Measurements from ENCODE around the gene NAPA. TPM values are rescaled to one million over a fixed set of nuclear protein-coding genes. Genes with fewer than 3 reads are reported as not detected.

The NAPA gene
- total and polyA plus RNA-seq, 10 of the 15 experiments (the other 5 are each of a cell fraction or from before 2014, with no cell fraction given), result 8.2 to 193 (median 102) TPM

DNA sequence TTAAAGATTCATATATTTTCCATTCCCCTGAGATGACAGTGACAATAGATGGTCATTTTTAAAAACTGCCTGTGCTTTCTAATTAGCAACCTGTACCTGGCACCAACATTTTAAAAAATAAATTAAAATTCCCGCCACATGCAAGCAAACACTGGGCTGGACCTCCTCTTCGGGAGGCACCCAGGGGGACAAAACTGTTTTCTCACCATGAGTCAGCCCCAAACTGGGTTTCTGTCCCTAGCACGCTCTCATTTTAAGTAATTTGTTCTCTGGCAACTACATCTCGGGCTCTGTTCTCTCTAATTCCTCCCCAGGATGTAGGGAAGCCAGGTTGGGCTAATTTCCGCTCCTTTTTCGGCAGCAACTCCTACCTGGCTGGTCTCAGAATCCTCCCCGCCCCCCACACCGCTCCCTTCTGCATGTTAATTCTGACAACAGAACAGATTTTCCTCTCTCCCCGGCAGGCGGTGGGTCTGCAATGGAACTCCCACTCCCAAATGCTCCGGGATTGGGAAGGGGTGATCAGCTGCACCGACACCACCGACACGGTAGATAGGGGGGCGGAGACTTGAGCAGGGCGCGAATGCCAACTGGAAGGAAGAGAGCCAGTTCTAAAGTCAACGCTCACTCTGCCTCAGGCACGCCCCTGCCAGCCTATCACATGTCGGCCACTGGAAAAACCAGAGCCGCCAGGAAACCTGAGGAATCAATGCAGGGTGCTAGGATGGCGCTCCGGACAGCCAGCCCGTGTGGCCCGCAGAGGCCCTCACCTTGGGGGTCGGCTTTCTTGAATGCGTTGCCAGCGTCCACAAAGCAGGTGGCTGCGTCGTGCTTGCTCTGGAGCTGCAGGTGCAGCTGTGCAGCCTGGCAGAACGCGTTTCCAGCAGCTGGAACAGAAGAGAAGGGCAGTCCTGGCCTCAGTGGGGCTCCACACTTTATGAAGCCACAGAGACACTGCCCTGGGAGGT, 14.7 kb downstream of the NAPA start:
- ChIA-PET SMC1A (ENCODE audit: uncharacterized antibody, unreplicated experiment) (no interaction called here), RAD21 (ENCODE audit: unreplicated experiment) (interaction anchor here (1.4 kb wide), 1 partner anchor 62 kb away, joined by 4 read pairs; no protein-coding TSS in a partner anchor), POLR2A (interaction anchor here (1.2 kb wide), 1 partner anchor 13 kb away, joined by 3 read pairs; no protein-coding TSS in a partner anchor), CTCF (no interaction called here)
- ATAC-seq, result no peak
- H3K4me3 ChIP-seq, result no peak overlapping the region
- H2AFZ ChIP-seq (ENCODE audit: control insufficient read depth, low read depth, low read length), result no peak overlapping the region
- no peaks in the 10 kb centered on the region; the same call in 1 of the 2 replicates for H3K79me2 ChIP-seq (ENCODE audit: control insufficient read depth, insufficient read depth, low read length)
- H3K4me1 ChIP-seq (ENCODE audit: control insufficient read depth, insufficient read depth, low read length), result no peaks in the 10 kb centered on the region
- peaks cover 29 to 30% of the 10 kb centered on the region in 2 experiments for H3K36me3 ChIP-seq (ENCODE audit: control insufficient read depth in 2 of 2, insufficient read depth in 2 of 2, low read length in 1 of 2)
- no peak for FAIRE-seq
- no peak for DNase-seq (ENCODE audit: low read depth, low spot score)
- no peaks in the 10 kb centered on the region for H3K27me3 ChIP-seq (replicated peaks in 1 of 2; ENCODE audit: control insufficient read depth in 2 of 2, insufficient read depth in 2 of 2, low read length in 1 of 2)
- no peak overlapping the region for H3K4me2 ChIP-seq (ENCODE audit: control insufficient read depth, insufficient read depth)
- TSS peak; percentile 26 for BruUV-seq (replicated peaks)
- no peak overlapping the region for H3K27ac ChIP-seq (ENCODE audit: control insufficient read depth, insufficient read depth)
- intact Hi-C loops (cut with micrococcal nuclease; ENCODE audit: unreplicated experiment) (no loop called here), in situ Hi-C loops (cut with MboI) (no loop called here)
- TF ChIP-seq POLR2A (IDR thresholded peaks at IDR 0.05; ENCODE audit: low read depth, low read length) (peak; percentile 57; the same call in 1 of the 2 replicates), BHLHE40 (IDR thresholded peaks at IDR 0.05; ENCODE audit: borderline replicate concordance in 1 of 2, low read depth in 2 of 2, low read length in 1 of 2) (no peak)
- H3K9me3 ChIP-seq (replicated peaks; ENCODE audit: control insufficient read depth, insufficient read depth, low read length), result no peaks in the 10 kb centered on the region
- H4K20me1 ChIP-seq (ENCODE audit: control insufficient read depth, insufficient read depth), result no peaks in the 10 kb centered on the region; the same call in 1 of the 2 replicates
- H3K9ac ChIP-seq (ENCODE audit: control insufficient read depth, insufficient read depth, low read length), result no peak overlapping the region
- 91% methylated on average over 32 of the region's 32 CpGs for WGBS (ENCODE audit: insufficient coverage, insufficient replicate concordance, low lambda C conversion rate, missing lambda C conversion rate)

DNA sequence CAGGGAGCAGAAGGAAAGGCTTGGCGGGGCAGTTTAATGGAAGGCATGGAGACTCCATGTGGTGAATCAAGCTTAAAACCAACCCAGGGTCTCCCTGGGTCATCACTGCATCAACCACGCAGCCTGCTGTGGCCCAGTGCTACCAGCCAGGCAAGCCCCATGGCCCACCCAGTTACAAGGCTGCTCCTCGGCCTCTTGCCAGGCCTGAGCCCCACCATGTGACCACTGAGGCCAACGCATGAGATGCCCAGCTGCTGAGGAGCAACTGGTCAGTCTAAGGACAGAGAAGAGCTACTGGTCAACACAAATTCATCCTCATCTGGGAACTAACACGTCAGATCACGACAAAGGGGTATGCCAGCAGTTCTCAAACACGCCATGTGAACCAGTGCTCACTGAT, 15.5 kb downstream of the NAPA start:
- in situ Hi-C loops (cut with MboI) (no loop called here), intact Hi-C loops (cut with micrococcal nuclease; ENCODE audit: unreplicated experiment) (no loop called here)
- no peak overlapping the region for H3K4me3 ChIP-seq
- H3K79me2 ChIP-seq (ENCODE audit: control insufficient read depth, insufficient read depth, low read length), result no peaks in the 10 kb centered on the region; the same call in 1 of the 2 replicates
- no peaks in the 10 kb centered on the region for H3K27me3 ChIP-seq (replicated peaks in 1 of 2; ENCODE audit: control insufficient read depth in 2 of 2, insufficient read depth in 2 of 2, low read length in 1 of 2)
- 97% methylated on average over 7 of the region's 7 CpGs for WGBS (ENCODE audit: insufficient coverage, insufficient replicate concordance, low lambda C conversion rate, missing lambda C conversion rate)
- no peak overlapping the region for H3K9ac ChIP-seq (ENCODE audit: control insufficient read depth, insufficient read depth, low read length)
- no peaks in the 10 kb centered on the region for H3K9me3 ChIP-seq (replicated peaks; ENCODE audit: control insufficient read depth, insufficient read depth, low read length)
- no peaks in the 10 kb centered on the region for H3K4me1 ChIP-seq (ENCODE audit: control insufficient read depth, insufficient read depth, low read length)
- H4K20me1 ChIP-seq (ENCODE audit: control insufficient read depth, insufficient read depth), result no peaks in the 10 kb centered on the region; the same call in 1 of the 2 replicates
- FAIRE-seq, result no peak
- ATAC-seq, result no peak
- no TSS peak for BruUV-seq (replicated peaks)
- no peak overlapping the region for H2AFZ ChIP-seq (ENCODE audit: control insufficient read depth, low read depth, low read length)
- TF ChIP-seq MYC (IDR thresholded peaks at IDR 0.05; ENCODE audit: insufficient read depth, insufficient read length, insufficient replicate concordance, low read length, severe bottlenecking) (no peak), POLR2AphosphoS5 (IDR thresholded peaks at IDR 0.05; ENCODE audit: low read length) (0 out of 2 replicates have a peak, but pooled peaks have one; percentile 46), MTA2 (IDR thresholded peaks at IDR 0.05; ENCODE audit: low read depth) (no peak), TAF1 (IDR thresholded peaks at IDR 0.05; ENCODE audit: borderline replicate concordance, low read depth, low read length) (no peak)
- no peak for DNase-seq (ENCODE audit: low read depth, low spot score)
- ChIA-PET CTCF (no interaction called here), POLR2A (interaction anchor here (1.2 kb wide), 1 partner anchor 13 kb away, joined by 3 read pairs; no protein-coding TSS in a partner anchor), SMC1A (ENCODE audit: uncharacterized antibody, unreplicated experiment) (no interaction called here), RAD21 (ENCODE audit: unreplicated experiment) (interaction anchor here (1.4 kb wide), 1 partner anchor 61 kb away, joined by 4 read pairs; no protein-coding TSS in a partner anchor)
- no peak overlapping the region for H3K27ac ChIP-seq (ENCODE audit: control insufficient read depth, insufficient read depth)
- peaks cover 30% of the 10 kb centered on the region in 2 experiments for H3K36me3 ChIP-seq (ENCODE audit: control insufficient read depth in 2 of 2, insufficient read depth in 2 of 2, low read length in 1 of 2)
- no peak overlapping the region for H3K4me2 ChIP-seq (ENCODE audit: control insufficient read depth, insufficient read depth)

Data from GM12878 (cell line).